Tibial nerve (tissue), 4 donors: Measurements from ENCODE around the gene CFAP70.

Source experiments
- EP300 ChIP-seq, 2 donors: sonication (generic); formaldehyde crosslinking; IDR thresholded peaks; one replicate each; pipeline ENCODE4 v1.6.1; 2017; ENCODE audit warnings: antibody characterized with exemption in 2 of 2, mild to moderate bottlenecking in 1 of 2
- TF ChIP-seq, protein P1 (sequence below), 5 experiments: fragments of 200-600 bp in 3 of 5; fragments of 450-650 bp in 2 of 5; sonication (generic) in 3 of 5; IDR thresholded peaks; one replicate each; pipeline ENCODE4 v1.5.1; 2016 to 2019; ENCODE audit warnings: antibody characterized with exemption in 5 of 5, mild to moderate bottlenecking in 3 of 5, moderate library complexity in 2 of 5

DNA sequence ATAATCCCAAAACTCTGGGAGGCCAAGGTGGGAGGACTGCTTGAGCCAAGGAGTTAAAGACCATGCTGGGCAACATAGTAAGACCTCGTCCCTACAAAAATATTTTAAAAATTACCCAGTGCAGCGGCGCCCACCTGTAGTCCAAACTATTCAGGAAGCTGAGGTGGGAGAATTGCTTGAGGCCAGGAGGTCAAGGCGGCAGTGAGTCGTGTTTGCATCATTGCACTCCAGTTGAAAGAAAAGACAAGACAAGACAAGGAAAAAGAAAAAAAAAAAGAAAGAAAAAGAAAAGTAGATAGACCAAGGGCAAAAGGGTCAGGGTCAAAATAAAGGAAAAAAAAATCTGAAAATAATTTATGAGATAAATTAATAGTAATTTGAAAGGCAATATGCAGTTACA is 49.4 kb upstream of the CFAP70 start:
- TF ChIP-seq EP300 (IDR thresholded peaks at IDR 0.05): no peak
- TF ChIP-seq, protein P1, sequence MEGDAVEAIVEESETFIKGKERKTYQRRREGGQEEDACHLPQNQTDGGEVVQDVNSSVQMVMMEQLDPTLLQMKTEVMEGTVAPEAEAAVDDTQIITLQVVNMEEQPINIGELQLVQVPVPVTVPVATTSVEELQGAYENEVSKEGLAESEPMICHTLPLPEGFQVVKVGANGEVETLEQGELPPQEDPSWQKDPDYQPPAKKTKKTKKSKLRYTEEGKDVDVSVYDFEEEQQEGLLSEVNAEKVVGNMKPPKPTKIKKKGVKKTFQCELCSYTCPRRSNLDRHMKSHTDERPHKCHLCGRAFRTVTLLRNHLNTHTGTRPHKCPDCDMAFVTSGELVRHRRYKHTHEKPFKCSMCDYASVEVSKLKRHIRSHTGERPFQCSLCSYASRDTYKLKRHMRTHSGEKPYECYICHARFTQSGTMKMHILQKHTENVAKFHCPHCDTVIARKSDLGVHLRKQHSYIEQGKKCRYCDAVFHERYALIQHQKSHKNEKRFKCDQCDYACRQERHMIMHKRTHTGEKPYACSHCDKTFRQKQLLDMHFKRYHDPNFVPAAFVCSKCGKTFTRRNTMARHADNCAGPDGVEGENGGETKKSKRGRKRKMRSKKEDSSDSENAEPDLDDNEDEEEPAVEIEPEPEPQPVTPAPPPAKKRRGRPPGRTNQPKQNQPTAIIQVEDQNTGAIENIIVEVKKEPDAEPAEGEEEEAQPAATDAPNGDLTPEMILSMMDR (IDR thresholded peaks at IDR 0.05): no peak
